Measurements from ENCODE around the gene DCUN1D3. TPM values are rescaled to one million over a fixed set of nuclear protein-coding genes. Genes with fewer than 3 reads are reported as not detected.

Gene DCUN1D3
- total RNA-seq, 1 donor from 2014 or later, result 30.7 TPM

DNA sequence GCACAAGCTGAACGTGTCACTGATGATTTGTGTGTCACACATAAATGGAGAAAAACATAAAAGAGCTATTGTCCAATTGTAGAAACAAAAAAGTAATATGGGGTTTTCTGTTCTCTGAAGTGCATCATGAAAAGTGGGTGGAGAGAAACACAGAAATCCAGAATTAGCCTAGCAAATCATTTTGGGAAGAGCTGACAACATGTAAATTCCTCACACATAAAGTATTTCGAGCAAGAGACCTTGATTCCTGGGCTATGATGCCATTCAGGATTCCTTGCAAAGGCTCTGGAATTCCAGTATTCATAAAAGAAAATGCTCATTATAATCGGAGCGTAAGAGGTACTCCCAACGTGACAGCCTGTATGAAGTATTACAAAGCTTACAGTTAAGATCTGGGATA lies 1.1 kb downstream of the DCUN1D3 start:
- ATAC-seq, result no peak
- DNase-seq (ENCODE audit: low spot score), result no peak
- intact Hi-C loops (cut with DNase I), result no loop called here

DNA sequence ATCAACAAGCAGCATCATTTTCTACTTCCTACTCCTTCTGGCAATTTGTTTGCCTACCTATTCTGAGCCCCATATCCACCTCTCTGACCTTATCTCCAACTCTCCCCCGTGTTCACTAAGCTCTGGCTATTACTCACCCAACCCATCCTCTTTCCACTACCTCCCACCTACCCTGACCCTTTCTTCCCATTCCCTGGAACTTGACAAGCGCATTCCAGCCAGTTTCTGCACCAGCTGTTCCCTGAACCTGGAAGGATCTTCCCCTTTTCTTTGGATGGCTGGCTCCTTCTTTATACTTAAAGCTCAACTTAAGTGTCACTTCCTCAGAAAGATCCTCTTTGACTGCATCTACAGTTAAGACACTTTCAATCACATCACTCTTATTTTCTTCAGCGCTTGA lies 2.2 kb downstream of the DCUN1D3 start:
- intact Hi-C loops (cut with DNase I), result no loop called here
- no peak for DNase-seq (ENCODE audit: low spot score)
- ATAC-seq, result no peak

DNA sequence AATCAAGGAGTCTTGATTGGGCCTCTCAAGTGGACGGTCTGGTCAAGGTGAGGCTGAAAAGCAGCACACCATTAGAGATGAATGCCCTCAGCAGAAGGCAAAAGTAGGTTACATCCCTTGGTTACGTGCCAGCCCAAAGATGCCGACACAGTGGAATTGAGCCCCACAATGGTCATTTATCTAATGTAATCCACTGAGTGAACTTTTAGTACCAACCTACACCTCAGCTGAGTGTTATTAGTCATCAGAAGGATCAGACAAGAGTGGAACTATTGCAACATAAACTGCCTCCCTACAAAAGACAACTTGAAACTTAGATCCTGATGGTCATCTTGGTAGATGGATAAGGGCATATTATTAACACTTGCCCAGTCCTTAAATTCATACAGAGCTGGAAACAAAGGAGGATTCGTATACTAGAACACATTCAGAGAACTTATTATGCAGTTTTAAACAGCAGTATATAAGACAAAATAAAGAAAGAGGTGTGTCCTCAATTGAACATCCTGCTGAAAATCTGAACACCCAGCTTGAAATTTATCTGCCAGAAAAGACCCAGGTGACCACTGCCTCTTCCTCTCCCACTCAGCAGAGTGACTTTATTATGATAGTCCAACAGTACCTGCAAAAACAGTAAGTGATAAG lies 2.8 kb downstream of the DCUN1D3 start:
- intact Hi-C loops (cut with DNase I), result no loop called here
- ATAC-seq, result no peak
- DNase-seq (ENCODE audit: low spot score), result no peak

DNA sequence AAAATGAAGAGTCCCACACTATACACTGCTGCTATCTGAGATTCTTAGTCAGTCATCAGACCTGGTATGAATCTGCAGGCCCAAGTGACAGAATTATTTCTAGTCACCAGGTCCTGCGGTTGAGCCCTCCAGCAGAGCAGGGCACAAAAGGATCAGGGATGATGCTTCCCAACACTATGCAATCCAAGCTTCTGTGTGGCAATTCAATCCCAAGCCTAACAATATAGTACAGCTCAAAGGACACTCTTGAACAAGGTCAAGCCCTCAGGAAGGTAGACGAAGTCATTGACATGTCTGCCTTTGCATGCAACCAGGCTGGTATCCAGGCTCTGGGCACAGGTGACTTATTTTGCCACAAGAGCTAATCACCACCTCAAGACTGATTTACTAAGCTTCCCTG lies 5.8 kb downstream of the DCUN1D3 start:
- DNase-seq (ENCODE audit: low spot score), result no peak
- intact Hi-C loops (cut with DNase I), result no loop called here

DNA sequence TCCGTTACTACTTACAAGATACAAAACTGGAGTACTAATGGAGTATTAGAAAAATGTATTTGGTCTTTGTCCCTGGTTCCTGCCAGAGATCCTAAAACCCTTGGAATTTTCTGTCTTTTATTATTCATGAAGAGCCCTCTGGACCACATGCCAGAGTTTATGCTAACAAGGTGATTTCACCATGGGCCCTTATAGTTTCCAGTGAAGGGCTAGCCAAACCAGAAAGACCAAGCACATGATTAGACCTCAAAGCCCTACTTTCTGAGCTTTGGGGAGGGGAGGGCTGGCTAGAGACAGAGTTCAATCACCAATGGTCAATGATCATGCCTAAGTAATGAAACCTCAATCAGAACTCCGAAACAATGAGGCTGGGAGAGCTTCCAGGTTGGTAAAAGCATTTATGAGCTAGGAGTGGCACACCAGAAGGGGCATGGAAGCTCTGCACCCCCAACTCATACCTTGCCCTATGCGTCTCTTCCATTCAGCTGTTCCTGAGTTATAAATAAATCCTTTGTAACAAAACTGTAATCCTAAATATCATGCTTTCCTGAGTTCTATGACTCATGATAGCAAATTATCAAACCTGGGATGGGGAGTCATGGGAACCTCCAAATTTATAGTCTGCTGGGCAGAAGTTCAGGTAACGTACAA lies 10.4 kb downstream of the DCUN1D3 start:
- intact Hi-C loops (cut with DNase I), result no loop called here
- DNase-seq (ENCODE audit: low spot score), result no peak
- ATAC-seq, result no peak

More for the DNA sequence above, 5.8 kb downstream of the DCUN1D3 start:
- no peak for ATAC-seq

DNA sequence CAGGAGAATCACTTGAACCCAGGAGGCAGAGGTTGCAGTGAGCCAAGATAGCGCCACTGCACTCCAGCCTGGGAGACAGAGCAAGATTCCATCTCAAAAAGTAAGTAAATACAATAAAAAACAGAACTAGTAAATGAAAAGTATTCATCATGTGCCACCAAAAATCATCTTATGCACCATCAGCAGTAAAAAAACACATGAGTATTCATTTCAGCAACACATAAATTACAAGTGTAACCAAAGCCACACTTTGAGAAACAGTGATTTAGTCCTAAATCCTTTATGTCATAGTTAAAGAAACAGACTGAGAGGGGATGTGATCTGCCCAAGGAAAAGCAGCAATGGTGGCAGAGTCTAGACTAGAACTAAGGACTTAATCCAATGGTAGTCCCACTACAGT lies 13.0 kb downstream of the DCUN1D3 start:
- no peak for DNase-seq (ENCODE audit: low spot score)
- no peak for ATAC-seq
- intact Hi-C loops (cut with DNase I), result no loop called here

DNA sequence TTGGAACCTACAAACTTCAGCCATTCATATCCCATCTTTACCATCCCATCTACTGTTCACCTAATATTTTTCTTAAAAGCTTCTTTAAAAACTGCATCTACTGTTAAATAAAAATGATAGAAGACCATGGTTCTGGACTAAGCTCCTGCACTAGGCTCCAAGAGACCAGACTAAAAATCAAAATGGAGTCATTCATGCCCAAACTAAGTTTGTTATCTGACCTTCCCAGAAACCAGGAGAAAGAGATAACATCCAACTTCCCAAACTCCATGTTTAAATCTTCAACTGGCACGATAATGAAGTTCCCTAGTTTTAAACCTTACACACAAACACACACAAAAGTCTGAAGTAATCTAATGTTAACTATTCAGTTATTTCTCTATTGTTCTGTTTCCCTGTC lies 13.8 kb downstream of the DCUN1D3 start:
- ATAC-seq (no peak), DNase-seq (ENCODE audit: low spot score) (no peak)
- intact Hi-C loops (cut with DNase I), result no loop called here

DNA sequence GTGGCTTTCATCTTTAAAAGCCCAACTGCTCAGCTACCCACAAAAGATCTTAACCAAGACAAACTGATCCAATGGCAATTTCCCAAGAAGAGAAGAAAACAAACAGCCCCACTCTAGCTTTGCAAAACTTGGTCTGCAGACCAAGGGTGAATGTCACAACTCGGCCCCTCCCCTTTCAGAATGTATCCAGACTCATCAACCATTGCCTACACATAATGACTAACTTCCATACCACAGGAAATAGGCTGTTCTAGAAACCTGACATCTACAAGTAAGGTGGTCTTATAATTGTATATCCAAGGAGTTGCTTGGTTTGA lies 16.0 kb downstream of the DCUN1D3 start:
- intact Hi-C loops (cut with DNase I), result no loop called here
- DNase-seq (ENCODE audit: low spot score) (no peak), ATAC-seq (peak; percentile 66)

DNA sequence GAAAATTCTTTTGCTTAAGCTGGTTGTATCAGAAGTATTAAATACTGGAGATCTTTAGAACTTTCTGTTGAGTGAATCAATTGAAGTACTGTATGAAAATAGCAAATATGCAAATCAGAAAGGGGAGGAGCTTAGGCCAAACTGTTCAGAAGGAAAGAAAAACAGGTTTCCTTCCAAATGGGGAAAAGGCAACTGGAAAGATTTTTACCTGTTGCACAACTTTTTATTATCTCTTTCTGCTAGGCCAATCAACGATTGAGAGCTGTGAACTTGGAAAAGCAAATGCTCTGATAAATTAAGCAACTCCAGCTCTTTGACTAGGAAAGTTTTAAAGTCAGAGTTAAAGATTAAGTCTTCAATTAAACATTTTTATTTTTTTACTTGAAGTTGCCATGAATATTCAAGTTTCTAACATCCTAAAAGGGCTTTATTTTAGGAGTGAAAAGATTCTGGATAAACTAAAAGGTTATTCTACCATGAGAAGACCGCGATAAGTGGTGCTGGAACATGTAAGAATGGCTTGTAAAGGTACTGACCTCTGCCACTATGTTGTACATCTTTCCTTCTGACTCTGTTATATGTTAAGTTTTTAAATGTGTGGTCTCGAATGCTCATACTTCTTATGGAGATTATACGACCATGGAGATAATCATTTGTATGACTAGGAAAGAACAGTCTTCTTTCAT lies 16.5 kb downstream of the DCUN1D3 start:
- intact Hi-C loops (cut with DNase I), result no loop called here
- ATAC-seq, result peak; percentile 74
- no peak for DNase-seq (ENCODE audit: low spot score)

DNA sequence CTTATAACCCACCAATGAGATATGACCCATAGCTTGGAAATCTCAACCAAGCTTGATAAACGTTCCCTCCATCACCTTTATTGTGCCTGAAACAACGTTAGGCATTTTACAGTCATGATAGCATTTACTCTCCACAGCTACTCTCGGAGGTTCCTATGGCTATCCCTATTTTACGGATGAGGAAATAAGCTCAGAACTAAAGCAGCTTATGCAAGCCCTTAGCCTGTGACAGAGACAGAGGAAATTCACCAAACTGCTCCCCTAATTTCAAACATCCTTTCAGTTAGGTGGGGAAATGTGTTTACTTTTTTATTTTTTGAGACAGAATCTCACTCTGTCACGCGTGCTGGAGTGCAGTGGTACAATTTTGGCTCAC lies 18.7 kb downstream of the DCUN1D3 start:
- DNase-seq (ENCODE audit: low spot score), result no peak
- ATAC-seq, result no peak
- intact Hi-C loops (cut with DNase I), result no loop called here

DNA sequence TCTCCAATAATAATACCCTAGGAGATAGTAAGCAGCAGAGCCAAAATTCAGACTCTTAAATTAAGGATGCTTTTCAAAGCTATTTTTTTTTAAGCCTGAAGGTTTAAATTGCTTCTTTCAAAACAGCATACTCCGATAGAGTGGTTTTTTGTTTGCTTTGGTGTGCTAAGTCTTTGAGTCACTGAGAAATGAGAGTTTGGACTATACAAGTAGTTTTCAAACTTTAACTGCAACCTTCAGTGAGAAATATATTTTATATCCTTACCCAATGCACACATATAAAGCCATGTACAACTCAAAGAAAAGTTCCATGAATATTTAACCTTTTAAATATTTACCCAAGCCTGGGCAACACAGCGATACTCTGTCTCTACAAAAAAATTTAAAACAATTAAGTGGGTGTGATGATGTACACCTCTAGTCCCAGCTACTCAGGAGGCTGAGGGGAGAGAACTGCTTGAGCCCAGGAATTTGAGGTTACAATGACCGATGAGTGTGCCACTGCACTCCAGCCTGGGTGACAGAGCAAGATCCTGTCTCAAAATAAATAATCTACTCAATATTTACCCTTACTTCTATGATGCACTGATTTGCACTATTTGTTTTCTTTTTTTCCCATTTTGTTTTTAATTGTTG lies 19.2 kb downstream of the DCUN1D3 start:
- ATAC-seq, result no peak
- no peak for DNase-seq (ENCODE audit: low spot score)
- intact Hi-C loops (cut with DNase I), result no loop called here

DNA sequence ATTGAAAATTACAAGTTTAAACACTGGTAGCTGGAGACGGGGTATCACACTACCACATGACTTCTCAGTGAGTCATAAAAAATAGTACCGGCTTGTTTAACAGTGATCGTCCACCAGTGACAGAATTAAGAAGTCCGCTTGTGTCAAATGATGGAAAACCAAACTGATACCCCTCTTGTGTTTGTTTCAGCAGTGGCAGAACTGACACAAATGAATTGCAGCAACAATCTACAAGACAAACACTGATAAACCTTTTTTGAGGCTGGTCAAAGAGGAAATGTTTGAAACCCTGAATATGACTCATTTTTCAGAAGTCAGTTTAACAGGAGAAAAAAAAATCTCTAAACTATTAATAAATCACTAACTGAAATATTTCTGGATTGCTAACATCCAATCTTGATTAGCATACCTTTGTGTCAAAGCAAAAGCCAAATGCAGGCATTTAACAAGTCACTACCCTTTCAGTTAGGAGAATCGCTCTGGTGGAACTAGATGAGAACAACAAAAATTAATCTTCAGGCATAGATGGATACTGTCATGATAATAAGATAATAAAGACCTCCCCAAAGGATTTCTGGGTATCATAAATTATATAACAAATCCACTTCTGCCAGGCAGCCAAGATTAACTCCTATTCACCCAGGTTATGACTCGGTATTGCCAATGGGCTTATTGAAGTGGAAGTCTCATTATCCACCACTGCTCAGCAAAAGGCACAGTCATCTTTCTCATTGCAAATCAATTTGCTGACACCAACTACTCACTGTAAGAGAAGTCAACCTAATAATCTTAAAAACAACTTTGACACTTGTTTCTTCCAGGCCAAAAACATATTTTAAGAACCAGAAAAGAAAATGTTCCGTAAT lies 20.8 kb downstream of the DCUN1D3 start:
- no peak for ATAC-seq
- intact Hi-C loops (cut with DNase I), result no loop called here

DNA sequence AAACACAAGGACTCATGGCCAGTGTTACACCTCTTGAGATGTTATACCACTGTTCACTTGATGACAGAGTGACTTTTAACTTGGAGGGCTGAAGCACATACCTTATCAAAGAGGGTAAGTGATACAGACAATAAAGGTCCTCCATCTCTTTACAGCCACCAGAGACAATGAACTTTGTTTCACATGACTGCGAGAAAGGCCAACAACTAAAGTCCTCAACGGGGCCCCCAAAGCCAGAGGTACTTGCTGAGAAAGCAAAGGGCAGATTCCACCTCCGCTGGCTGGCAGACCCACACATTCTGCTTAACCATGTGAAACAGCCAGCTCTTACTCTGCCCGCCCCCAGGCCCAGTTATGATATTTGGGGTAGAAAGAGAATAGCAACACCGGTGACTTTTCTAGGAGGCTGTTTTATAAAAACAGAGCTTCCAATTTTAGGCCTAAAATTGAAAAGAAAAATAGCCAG lies 21.4 kb downstream of the DCUN1D3 start:
- intact Hi-C loops (cut with DNase I), result no loop called here
- no peak for ATAC-seq
- no peak for DNase-seq (ENCODE audit: low spot score)

More for the DNA sequence above, 20.8 kb downstream of the DCUN1D3 start:
- no peak for DNase-seq (ENCODE audit: low spot score)

DNA sequence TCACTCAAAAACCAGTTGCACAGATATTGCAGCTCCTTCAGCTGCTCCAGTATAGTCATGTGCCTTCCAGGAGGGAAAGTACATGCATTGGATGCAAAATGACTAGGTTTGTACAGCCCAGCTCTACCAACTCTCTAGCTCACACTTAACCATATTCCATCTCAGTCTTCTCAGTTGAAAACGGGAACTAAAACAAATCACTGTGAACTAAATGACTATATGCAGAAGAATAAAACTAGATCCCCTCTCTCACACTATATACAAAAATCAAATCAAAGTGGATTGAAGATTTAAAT lies 24.9 kb downstream of the DCUN1D3 start:
- DNase-seq (ENCODE audit: low spot score) (no peak), ATAC-seq (no peak)
- intact Hi-C loops (cut with DNase I), result no loop called here

DNA sequence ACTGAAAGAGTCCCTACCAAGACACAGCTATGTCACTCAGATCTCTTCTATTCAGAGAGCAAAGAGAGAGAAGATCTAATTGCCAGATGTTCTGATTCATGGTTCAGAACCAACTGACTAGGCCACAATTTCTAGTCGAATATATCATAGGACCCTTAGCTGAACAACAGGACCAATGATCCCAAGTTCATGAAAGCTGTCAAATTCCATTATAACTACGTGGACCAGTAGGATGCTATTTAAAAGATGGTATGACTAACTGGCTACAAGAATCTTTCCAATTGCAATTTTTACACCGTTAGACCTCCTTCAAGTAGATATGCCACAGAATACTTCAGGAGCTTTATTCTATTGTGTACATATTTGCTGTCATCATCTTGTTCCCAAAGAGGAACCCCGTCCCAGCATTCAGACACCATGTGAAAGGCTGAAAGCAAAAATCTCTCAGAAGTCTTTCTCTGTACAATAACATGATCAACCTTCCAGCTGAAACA lies 26.0 kb downstream of the DCUN1D3 start:
- ATAC-seq (no peak), DNase-seq (ENCODE audit: low spot score) (no peak)
- intact Hi-C loops (cut with DNase I), result no loop called here

DNA sequence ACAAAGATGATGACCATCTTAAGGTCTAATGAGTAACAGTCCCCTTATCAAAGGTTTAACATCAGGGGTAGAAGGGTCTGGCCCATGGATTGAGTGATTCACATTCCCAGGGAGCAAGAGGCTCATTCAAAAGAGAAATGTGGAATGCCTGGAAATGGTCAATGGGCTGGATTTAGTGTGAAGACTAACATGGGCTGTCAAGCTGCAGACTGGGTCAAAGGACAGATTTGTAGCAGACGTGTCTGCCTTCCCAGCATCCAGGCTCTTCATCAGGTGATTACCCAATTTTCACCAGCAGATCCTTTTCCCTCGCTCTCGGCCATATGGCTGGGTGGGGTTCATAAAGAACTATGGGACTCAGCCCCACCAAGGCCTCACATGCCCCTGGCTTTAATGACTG lies 26.8 kb downstream of the DCUN1D3 start:
- no peak for ATAC-seq
- intact Hi-C loops (cut with DNase I), result no loop called here
- no peak for DNase-seq (ENCODE audit: low spot score)

DNA sequence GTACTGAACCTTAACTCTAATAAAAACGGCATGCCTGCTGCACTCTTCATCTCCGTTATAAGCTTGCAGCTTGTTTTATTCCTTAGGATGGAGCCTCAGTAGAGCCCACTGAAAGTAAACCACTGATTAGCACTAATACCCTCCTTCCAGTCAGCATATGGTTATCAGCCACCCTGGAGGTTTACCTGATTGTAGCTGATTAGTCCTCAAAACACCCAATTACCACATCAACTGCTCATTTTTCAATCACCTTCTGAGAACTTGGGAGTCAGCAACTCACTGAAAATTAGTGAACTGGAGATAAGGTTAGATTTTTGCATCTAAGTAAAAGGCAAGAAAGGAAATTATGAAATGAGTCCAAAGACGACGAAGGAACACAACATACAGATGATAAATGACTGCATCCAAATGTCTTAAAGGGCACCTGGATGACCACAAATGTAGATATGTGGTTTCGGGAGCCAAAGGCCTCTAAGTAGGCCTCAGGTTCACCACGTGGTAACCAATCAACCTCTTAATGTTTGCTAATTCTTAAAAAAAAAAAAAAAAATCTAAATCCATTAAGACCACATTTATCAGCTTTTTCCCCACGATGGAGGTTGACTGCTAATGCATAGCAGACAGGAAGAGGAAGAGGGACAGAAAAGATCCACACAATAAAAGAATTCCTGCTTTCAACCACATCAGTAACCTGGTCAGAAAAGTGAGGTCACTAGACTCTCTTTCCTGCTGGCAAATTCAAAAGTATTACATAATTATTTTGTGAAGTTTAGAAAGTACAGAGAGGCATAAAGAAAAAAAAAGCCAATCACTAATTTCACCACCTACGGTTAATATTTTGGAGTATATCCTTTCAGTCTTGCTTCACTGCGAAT lies 28.0 kb downstream of the DCUN1D3 start:
- no peak for ATAC-seq
- no peak for DNase-seq (ENCODE audit: low spot score)
- intact Hi-C loops (cut with DNase I), result no loop called here

DNA sequence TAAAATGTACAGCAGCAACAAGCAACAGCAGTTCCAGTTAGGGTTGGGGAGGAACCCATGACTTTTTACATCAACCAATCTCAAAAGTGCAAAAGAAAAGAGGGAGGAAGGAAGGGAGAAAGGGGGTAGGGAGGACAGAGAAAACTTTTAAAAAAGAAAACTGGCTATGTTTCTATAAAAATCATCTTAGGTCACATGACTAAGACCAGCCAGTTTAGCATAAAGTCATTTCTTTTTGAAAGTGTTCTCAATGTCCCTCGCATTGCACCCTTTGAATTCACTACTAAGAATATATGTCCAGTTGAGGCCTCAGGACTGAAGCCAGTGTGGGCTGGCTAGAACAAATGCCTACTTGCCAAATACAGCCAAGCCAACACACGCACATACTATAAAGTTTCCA lies 28.9 kb downstream of the DCUN1D3 start:
- intact Hi-C loops (cut with DNase I), result no loop called here
- ATAC-seq (no peak), DNase-seq (ENCODE audit: low spot score) (no peak)
